ENCODE measurements around the gene PAPPA2.

DNA sequence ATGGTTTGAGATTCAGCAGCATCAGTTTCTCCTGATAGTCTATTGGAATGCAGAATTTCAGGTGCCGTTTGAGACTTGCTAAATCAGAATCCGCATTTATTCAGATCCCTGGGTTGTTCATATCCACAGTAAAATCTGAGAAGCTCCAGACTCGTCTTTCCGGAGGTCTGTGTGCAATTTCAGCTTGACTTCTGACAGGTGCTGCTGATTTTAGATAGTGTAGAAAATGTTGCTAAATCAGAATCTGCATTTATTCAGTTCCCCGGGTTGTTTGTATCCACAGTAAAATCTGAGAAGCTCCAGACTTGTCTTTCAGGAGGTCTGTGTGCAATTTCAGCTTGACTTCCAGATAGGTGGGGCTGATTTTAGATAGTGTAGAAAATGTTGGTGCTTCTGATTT, 113.7 kb downstream of the PAPPA2 start:
- TF ChIP-seq CTCF (conservative IDR thresholded peaks at IDR 0.05) (no peak), ZFX (IDR thresholded peaks at IDR 0.05) (no peak)
